ENCODE measurements around the gene PPP2R5C. TPM values are rescaled to one million over a fixed set of nuclear protein-coding genes. Genes with fewer than 3 reads are reported as not detected.

Gene PPP2R5C
- total and polyA plus RNA-seq, 2 of the 4 experiments (the other 2 are of a cell fraction) = 65.9 to 78.7 TPM

DNA sequence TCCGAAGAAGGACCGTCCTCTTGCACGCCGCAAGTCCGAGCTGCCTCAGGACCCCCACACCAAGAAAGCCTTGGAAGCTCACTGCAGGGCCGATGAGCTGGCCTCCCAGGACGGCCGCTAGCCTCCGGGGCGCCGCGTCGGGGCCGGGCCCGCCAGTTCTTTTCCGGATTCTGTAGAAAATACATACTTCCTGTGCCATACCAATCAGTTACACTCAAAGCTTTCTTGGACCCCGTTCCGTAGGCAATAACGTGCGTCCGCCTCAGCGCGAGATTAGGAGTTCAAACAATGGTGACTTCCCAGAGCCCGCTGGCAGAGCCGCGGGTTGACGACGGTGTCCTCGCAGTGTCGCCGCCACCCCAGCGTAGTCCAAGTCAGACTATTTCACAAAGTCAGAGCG, 163.6 kb downstream of the PPP2R5C start:
- intact Hi-C loops (cut with micrococcal nuclease) (loop anchor here (10.0 kb wide), 1 partner anchor 150 kb away; no protein-coding TSS in a partner anchor), in situ Hi-C loops (cut with MboI; ENCODE audit: low sequenced_read_pairs) (no loop called here), dilution Hi-C loops (cut with HindIII; ENCODE audit: low sequenced_read_pairs, unreplicated experiment) (no loop called here)
- BruUV-seq (replicated peaks) = no TSS peak
- Histone ChIP-seq H3K56ac (ENCODE audit: extremely low read depth, insufficient read depth, low read length) (no peak overlapping the region), H3K4me2 (ENCODE audit: low read depth, low read length) (no peak overlapping the region), H4K20me1 (ENCODE audit: insufficient read depth, low read length) (peaks cover 5% of the 10 kb centered on the region; the same call in 1 of the 2 replicates), H3K27ac (ENCODE audit: insufficient read depth, low read length) (no peak overlapping the region), H4K5ac (ENCODE audit: low read depth, low read length) (no peak overlapping the region), H4K8ac (ENCODE audit: low read depth in 2 of 2, low read length in 2 of 2) (no peak overlapping the region), H2AK9ac (replicated peaks; ENCODE audit: low read depth, low read length, poor library complexity) (no peak overlapping the region), H3K18ac (ENCODE audit: low read depth, low read length) (no peak overlapping the region), H4K91ac (ENCODE audit: insufficient read depth, low read depth, low read length) (no peak overlapping the region), H2AK5ac (ENCODE audit: low read depth, low read length) (no peak overlapping the region), H3K14ac (replicated peaks; ENCODE audit: low read depth, low read length) (no peak overlapping the region), H3K23ac (ENCODE audit: low read depth, low read length) (no peak overlapping the region), H3K9me3 (ENCODE audit: control insufficient read depth, insufficient read depth, low read length) (no peaks in the 10 kb centered on the region), H3K9ac (ENCODE audit: low read depth, low read length) (no peak overlapping the region), H3K4me1 (ENCODE audit: control insufficient read depth, insufficient read depth, low read length) (peaks cover 4% of the 10 kb centered on the region), H2BK5ac (ENCODE audit: low read depth, low read length, poor library complexity, severe bottlenecking) (no peak overlapping the region), H3K27me3 (ENCODE audit: control insufficient read depth, insufficient read depth, low read length) (no peaks in the 10 kb centered on the region), H2BK20ac (ENCODE audit: low read depth, low read length) (no peak overlapping the region), H3K9me1 (ENCODE audit: insufficient read depth, low read length) (peaks cover 8% of the 10 kb centered on the region), H2BK120ac (ENCODE audit: low read depth, low read length) (no peak overlapping the region), H2BK15ac (ENCODE audit: low read depth, low read length) (no peak overlapping the region), H3K79me1 (ENCODE audit: low read depth in 1 of 2, low read length in 2 of 2) (peaks cover 6 to 8% of the 10 kb centered on the region in 2 experiments), H3K4ac (ENCODE audit: low read depth, low read length) (no peak overlapping the region), H3K4me3 (ENCODE audit: insufficient read depth, low read depth, low read length) (no peak overlapping the region), H2AFZ (replicated peaks; ENCODE audit: low read length, poor library complexity) (no peak overlapping the region), H3K36me3 (ENCODE audit: control insufficient read depth, insufficient read depth, low read length) (peaks cover 11% of the 10 kb centered on the region)
- DNase-seq (no peak), ATAC-seq (ENCODE audit: low read depth) (no peak)
- no peak for TF ChIP-seq RCOR1 (IDR thresholded peaks at IDR 0.05; ENCODE audit: insufficient replicate concordance, low read length)
- no peak for TF ChIP-seq BHLHE40 (IDR thresholded peaks at IDR 0.05; ENCODE audit: low read depth, low read length)
- TF ChIP-seq MAZ (IDR thresholded peaks at IDR 0.05; ENCODE audit: borderline replicate concordance, low read depth, low read length) = no peak
- TF ChIP-seq CHD1 (IDR thresholded peaks at IDR 0.05; ENCODE audit: low read depth, low read length) = no peak
- no peak for TF ChIP-seq CEBPB (IDR thresholded peaks at IDR 0.05; ENCODE audit: low read depth, low read length)
- no peak for TF ChIP-seq RFX5 (IDR thresholded peaks at IDR 0.05; ENCODE audit: low read depth, low read length)
- TF ChIP-seq SMC3 (IDR thresholded peaks at IDR 0.05; ENCODE audit: low read depth, low read length) = no peak
- no peak for TF ChIP-seq NFE2L2 (IDR thresholded peaks at IDR 0.05; ENCODE audit: low read depth, low read length)
- ChIA-PET CTCF (no interaction called here), POLR2A (ENCODE audit: unreplicated experiment) (no interaction called here)
- WGBS, 2 experiments (ENCODE audit: extremely low coverage in 2 of 2, insufficient read length in 1 of 2) = 100% methylated on average over 1 of the region's 33 CpGs; no CpG with 5 or more reads in 1 of the 2 experiments
